NAMALWA (cell line): ENCODE measurements around the gene USP17L20.
"Not testable (repeated sequence)": the region's sequence is repeated elsewhere in the genome, so short reads cannot be mapped to it uniquely, and the experiment has no call there.

ENCODE experiments used
- DNase-seq: peaks from one replicate; pipeline ENCODE4 v3.0.0-alpha.2; 2015; ENCODE audit warnings: low spot score

Gene USP17L20

DNA sequence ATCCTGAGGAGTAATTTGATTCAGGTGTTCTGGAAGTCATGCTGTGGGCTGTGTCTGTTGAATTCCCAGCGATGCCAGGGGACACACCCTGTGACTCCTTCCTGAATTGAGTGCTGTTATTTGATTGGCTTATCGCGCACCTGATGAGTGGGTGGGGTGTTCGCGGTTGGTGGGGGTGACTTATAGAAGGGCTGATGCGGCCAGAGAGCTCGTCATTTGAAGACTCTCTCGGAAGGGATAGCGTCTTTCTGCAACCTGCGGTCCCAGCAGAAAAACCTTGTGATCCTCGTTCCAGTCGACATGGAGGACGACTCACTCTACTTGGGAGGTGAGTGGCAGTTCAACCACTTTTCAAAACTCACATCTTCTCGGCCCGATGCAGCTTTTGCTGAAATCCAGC is at the start of gene USP17L20:
TSS of gene USP17L20 (plus strand) at position 301 of the 400 bp plus-strand sequence. CDS start at position 301, 0 bp downstream.
- DNase-seq: not testable (repeated sequence)

- not testable (repeated sequence) for DNase-seq
These were observed 47.6 kb upstream of the USP17L20 start, which contains the start of gene USP17L10 for GRCh38 chr4:9210357-9210756. Gene USP17L10, plus strand, starts transcription at chr4:9210657. Its CDS starts 0 bp downstream, at chr4:9210657.

- not testable (repeated sequence) for DNase-seq
These were observed 43.2 kb upstream of the USP17L20 start for GRCh38 chr4:9214701-9215100.

DNA sequence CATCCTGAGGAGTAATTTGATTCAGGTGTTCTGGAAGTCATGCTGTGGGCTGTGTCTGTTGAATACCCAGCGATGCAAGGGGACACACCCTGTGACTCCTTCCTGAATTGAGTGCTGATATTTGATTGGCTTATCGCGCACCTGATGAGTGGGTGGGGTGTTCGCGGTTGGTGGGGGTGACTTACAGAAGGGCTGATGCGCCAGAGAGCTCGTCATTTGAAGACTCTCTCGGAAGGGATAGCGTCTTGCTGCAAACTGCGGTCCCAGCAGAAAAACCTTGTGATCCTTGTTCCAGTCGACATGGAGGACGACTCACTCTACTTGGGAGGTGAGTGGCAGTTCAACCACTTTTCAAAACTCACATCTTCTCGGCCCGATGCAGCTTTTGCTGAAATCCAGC is 42.8 kb upstream of the USP17L20 start, which contains the start of gene USP17L11:
TSS of gene USP17L11 (plus strand) at position 301 of the 400 bp plus-strand sequence. CDS start at position 301, 0 bp downstream.
- not testable (repeated sequence) for DNase-seq

DNA sequence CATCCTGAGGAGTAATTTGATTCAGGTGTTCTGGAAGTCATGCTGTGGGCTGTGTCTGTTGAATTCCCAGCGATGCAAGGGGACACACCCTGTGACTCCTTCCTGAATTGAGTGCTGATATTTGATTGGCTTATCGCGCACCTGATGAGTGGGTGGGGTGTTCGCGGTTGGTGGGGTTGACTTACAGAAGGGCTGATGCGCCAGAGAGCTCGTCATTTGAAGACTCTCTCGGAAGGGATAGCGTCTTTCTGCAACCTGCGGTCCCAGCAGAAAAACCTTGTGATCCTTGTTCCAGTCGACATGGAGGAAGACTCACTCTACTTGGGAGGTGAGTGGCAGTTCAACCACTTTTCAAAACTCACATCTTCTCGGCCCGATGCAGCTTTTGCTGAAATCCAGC is 38.1 kb upstream of the USP17L20 start, which contains the start of gene USP17L12:
TSS of gene USP17L12 (plus strand) at position 301 of the 400 bp plus-strand sequence. CDS start at position 301, 0 bp downstream.
- not testable (repeated sequence) for DNase-seq

DNA sequence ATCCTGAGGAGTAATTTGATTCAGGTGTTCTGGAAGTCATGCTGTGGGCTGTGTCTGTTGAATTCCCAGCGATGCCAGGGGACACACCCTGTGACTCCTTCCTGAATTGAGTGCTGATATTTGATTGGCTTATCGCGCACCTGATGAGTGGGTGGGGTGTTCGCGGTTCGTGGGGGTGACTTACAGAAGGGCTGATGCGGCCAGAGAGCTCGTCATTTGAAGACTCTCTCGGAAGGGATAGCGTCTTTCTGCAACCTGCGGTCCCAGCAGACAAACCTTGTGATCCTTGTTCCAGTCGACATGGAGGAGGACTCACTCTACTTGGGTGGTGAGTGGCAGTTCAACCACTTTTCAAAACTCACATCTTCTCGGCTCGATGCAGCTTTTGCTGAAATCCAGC is 33.3 kb upstream of the USP17L20 start, which contains the start of gene USP17L13:
TSS of gene USP17L13 (plus strand) at position 301 of the 400 bp plus-strand sequence. CDS start at position 301, 0 bp downstream.
- DNase-seq: not testable (repeated sequence)

DNA sequence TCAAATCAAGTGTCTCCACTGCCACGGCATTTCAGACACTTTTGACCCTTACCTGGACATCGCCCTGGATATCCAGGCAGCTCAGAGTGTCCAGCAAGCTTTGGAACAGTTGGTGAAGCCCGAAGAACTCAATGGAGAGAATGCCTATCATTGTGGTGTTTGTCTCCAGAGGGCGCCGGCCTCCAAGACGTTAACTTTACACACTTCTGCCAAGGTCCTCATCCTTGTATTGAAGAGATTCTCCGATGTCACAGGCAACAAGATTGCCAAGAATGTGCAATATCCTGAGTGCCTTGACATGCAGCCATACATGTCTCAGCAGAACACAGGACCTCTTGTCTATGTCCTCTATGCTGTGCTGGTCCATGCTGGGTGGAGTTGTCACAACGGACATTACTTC is 27.7 kb upstream of the USP17L20 start:
- DNase-seq: not testable (repeated sequence)

DNA sequence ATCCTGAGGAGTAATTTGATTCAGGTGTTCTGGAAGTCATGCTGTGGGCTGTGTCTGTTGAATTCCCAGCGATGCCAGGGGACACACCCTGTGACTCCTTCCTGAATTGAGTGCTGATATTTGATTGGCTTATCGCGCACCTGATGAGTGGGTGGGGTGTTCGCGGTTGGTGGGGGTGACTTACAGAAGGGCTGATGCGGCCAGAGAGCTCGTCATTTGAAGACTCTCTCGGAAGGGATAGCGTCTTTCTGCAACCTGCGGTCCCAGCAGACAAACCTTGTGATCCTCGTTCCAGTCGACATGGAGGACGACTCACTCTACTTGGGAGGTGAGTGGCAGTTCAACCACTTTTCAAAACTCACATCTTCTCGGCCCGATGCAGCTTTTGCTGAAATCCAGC is 23.8 kb upstream of the USP17L20 start, which contains the start of gene USP17L15:
TSS of gene USP17L15 (plus strand) at position 301 of the 400 bp plus-strand sequence. CDS start at position 301, 0 bp downstream.
- DNase-seq: not testable (repeated sequence)

DNA sequence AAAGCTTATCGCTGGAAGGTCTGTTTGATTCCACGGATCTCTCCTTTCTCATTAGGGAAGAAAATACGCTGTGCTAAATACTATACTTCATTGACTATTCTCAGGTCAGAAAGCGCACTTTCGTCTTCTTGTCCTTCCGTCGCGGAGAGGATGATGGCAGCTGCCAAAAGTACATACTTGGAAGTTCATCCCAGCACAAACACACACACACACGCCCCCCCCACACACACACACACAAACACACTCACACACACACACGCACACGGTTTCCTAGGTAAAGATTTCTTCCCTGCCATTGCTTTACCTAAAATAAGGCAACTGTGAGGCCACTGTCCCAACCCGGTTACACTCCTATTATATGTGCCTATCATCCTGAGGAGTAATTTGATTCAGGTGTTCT is 19.5 kb upstream of the USP17L20 start:
- not testable (repeated sequence) for DNase-seq

GRCh38 chr4:9243579-9243978 is 14.3 kb upstream of the USP17L20 start, which contains the start of gene USP17L17:
Gene USP17L17, plus strand, starts transcription at chr4:9243879. Its CDS starts 0 bp downstream, at chr4:9243879.
- DNase-seq: not testable (repeated sequence)

DNA sequence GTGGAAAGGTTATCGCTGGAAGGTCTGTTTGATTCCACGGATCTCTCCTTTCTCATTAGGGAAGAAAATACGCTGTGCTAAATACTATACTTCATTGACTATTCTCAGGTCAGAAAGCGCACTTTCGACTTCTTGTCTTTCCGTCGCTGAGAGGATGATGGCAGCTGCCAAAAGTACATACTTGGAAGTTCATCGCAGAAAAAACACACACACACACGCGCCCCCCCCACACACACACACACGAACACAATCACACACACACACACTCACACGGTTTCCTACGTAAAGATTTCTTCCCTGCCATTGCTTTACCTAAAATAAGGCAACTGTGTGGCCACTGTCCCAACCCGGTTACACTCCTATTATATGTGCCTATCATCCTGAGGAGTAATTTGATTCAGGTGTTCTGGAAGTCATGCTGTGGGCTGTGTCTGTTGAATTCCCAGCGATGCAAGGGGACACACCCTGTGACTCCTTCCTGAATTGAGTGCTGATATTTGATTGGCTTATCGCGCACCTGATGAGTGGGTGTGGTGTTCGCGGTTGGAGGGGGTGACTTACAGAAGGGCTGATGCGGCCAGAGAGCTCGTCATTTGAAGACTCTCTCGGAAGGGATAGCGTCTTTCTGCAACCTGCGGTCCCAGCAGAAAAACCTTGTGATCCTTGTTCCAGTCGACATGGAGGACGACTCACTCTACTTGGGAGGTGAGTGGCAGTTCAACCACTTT is 9.8 kb upstream of the USP17L20 start, which contains the start of gene USP17L18:
TSS of gene USP17L18 (plus strand) at position 678 of the 728 bp plus-strand sequence. CDS start at position 678, 0 bp downstream.
- not testable (repeated sequence) for DNase-seq

DNA sequence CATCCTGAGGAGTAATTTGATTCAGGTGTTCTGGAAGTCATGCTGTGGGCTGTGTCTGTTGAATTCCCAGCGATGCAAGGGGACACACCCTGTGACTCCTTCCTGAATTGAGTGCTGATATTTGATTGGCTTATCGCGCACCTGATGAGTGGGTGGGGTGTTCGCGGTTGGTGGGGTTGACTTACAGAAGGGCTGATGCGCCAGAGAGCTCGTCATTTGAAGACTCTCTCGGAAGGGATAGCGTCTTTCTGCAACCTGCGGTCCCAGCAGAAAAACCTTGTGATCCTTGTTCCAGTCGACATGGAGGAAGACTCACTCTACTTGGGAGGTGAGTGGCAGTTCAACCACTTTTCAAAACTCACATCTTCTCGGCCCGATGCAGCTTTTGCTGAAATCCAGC is 4.8 kb upstream of the USP17L20 start, which contains the start of gene USP17L19:
TSS of gene USP17L19 (plus strand) at position 301 of the 400 bp plus-strand sequence. CDS start at position 301, 0 bp downstream.
- not testable (repeated sequence) for DNase-seq

DNA sequence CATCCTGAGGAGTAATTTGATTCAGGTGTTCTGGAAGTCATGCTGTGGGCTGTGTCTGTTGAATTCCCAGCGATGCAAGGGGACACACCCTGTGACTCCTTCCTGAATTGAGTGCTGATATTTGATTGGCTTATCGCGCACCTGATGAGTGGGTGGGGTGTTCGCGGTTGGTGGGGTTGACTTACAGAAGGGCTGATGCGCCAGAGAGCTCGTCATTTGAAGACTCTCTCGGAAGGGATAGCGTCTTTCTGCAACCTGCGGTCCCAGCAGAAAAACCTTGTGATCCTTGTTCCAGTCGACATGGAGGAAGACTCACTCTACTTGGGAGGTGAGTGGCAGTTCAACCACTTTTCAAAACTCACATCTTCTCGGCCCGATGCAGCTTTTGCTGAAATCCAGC is 4.6 kb downstream of the USP17L20 start, which contains the start of gene USP17L21:
TSS of gene USP17L21 (plus strand) at position 301 of the 400 bp plus-strand sequence. CDS start at position 301, 0 bp downstream.
- not testable (repeated sequence) for DNase-seq

GRCh38 chr4:9267319-9267718 is 9.4 kb downstream of the USP17L20 start, which contains the start of gene USP17L22:
Gene USP17L22, plus strand, starts transcription at chr4:9267619. Its CDS starts 0 bp downstream, at chr4:9267619.
- DNase-seq: not testable (repeated sequence)

DNA sequence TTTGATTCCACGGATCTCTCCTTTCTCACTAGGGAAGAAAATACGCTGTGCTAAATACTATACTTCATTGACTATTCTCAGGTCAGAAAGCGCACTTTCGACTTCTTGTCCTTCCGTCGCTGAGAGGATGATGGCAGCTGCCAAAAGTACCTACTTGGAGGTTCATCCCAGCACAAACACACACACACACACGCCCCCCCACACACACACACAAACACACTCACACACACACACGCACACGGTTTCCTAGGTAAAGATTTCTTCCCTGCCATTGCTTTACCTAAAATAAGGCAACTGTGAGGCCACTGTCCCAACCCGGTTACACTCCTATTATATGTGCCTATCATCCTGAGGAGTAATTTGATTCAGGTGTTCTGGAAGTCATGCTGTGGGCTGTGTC is 13.8 kb downstream of the USP17L20 start:
- not testable (repeated sequence) for DNase-seq
